Right lobe of liver (tissue), 6 donors: ENCODE results near the gene PTPA. TPM values are rescaled to one million over a fixed set of nuclear protein-coding genes. Genes with fewer than 3 reads are reported as not detected.
"Not testable (repeated sequence)": the region's sequence is repeated elsewhere in the genome, so short reads cannot be mapped to it uniquely, and the experiment has no call there.

Source experiments
- ATAC-seq, 4 donors: fragments of 200-7000 bp; cut with Tn5 transposase; one replicate each; pipeline ENCODE4 v1.9.1; 2020; ENCODE audit warnings: mild to moderate bottlenecking in 4 of 4, moderate library complexity in 4 of 4
- DNase-seq, 3 donors: peaks; one replicate each; pipeline ENCODE4 v3.0.0-alpha.2; 2020
- H3K27ac ChIP-seq, 3 donors: fragments of 200-600 bp; one replicate each; pipeline ENCODE4 v1.8.0; 2022
- H3K27me3 ChIP-seq, 2 donors: fragments of 200-600 bp; one replicate each; pipeline ENCODE4 v1.8.0; 2022
- H3K36me3 ChIP-seq, 4 donors: fragments of 200-600 bp; sonication (generic) in 1 of 4; one replicate each; pipeline versions ENCODE4 v1.5.1 to v1.8.0; 2017 to 2022; ENCODE audit warnings: control low read depth in 1 of 4
- H3K4me1 ChIP-seq, 4 donors: fragments of 200-600 bp; sonication (generic) in 1 of 4; one replicate each; pipeline versions ENCODE4 v1.5.1 to v1.8.0; 2017 to 2022; ENCODE audit warnings: control low read depth in 1 of 4
- H3K4me3 ChIP-seq, 3 donors: fragments of 200-600 bp; one replicate each; pipeline ENCODE4 v1.8.0; 2022
- H3K9me3 ChIP-seq, 4 donors: fragments of 200-600 bp; sonication (generic) in 1 of 4; one replicate each; pipeline versions ENCODE4 v1.5.1 to v1.8.0; 2017 to 2022; ENCODE audit warnings: control low read depth in 1 of 4
- POLR2A ChIP-seq: fragments of 450-650 bp; IDR thresholded peaks from one replicate; pipeline ENCODE4 v1.6.1; 2017; ENCODE audit warnings: antibody characterized with exemption, mild to moderate bottlenecking
- WGBS: methylation state at CpG from one replicate; pipeline ENCODE4 v1.1.6; 2018; ENCODE audit warnings: low coverage, low lambda C conversion rate; ENCODE audit not compliant: insufficient coverage; ENCODE audit errors: missing lambda C conversion rate; 5-methylcytosine and 5-hydroxymethylcytosine counted together
- intact Hi-C, 2 donors: fragments of 100-400 bp; cut with DNase I; formaldehyde crosslinking; loops; one replicate each; pipeline versions ENCODE4 v1.11.2 to v1.14.1; 2022
- total RNA-seq, 6 experiments: library from RNA; depleted of rRNA in 2 of 6; stranded (reverse); fragments of >200 nt in 2 of 6; fragmentation: NEBNext Ultra II Directional in 3 of 6; extraction: Animal tissue kit (Norgen Biotek cat#: 25700) in 3 of 6; gene quantifications; one replicate each; pipeline versions ENCODE4 v1.1.0 to v1.2.4, GENCODE V29; 2016 to 2023
- TF ChIP-seq, protein P1 (sequence below), 4 donors: fragments of 200-600 bp in 3 of 4; fragments of 450-650 bp in 1 of 4; IDR thresholded peaks; one replicate each; pipeline versions ENCODE4 v1.5.1 to v1.8.0; 2016 to 2022; ENCODE audit warnings: antibody characterized with exemption in 4 of 4, mild to moderate bottlenecking in 2 of 4
- donor health status: DM: no; HTN: yes; CAD: no.
- donor health status: DM: no; HTN: no; CAD: no.
- donor health status: DM: no; HTN: no; CAD: no.
- donor health status: DM: no; HTN: yes; CAD: no.
- donor health status: DM: no; HTN: yes; CAD: no.

PTPA gene
- total RNA-seq, 6 experiments from 2014 or later, result 55.4 to 123 (median 62.0) TPM

DNA sequence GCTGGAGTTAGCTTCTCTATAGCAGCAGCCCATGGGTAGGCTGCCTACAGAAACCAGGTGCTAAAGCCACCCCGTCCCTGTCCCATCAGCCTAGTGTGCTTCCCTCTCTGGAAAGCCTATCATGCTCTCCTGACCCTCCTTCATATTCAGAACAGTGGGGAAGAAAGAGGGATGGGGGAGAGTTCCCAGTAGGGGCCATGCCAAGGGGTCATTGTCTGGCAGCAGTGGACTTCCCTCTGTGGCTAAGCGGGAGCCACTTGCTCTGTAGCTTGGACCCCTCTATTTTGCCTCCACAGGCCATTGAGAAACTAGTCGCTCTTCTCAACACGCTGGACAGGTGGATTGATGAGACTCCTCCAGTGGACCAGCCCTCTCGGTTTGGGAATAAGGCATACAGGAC, 17.5 kb downstream of the PTPA start:
- Histone ChIP-seq H3K4me3 (no peak overlapping the region), H3K27me3 (no peaks in the 10 kb centered on the region), H3K9me3 (no peaks in the 10 kb centered on the region), H3K27ac (no peak overlapping the region), H3K4me1 (peaks cover 0 to 7% (median 0%) of the 10 kb centered on the region in 4 donors), H3K36me3 (peaks cover 0 to 19% (median 0%) of the 10 kb centered on the region in 4 donors)
- DNase-seq (no peak), ATAC-seq (no peak)
- WGBS, result 83% methylated on average over 2 of the region's 5 CpGs
- TF ChIP-seq, protein P1, sequence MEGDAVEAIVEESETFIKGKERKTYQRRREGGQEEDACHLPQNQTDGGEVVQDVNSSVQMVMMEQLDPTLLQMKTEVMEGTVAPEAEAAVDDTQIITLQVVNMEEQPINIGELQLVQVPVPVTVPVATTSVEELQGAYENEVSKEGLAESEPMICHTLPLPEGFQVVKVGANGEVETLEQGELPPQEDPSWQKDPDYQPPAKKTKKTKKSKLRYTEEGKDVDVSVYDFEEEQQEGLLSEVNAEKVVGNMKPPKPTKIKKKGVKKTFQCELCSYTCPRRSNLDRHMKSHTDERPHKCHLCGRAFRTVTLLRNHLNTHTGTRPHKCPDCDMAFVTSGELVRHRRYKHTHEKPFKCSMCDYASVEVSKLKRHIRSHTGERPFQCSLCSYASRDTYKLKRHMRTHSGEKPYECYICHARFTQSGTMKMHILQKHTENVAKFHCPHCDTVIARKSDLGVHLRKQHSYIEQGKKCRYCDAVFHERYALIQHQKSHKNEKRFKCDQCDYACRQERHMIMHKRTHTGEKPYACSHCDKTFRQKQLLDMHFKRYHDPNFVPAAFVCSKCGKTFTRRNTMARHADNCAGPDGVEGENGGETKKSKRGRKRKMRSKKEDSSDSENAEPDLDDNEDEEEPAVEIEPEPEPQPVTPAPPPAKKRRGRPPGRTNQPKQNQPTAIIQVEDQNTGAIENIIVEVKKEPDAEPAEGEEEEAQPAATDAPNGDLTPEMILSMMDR (IDR thresholded peaks at IDR 0.05), result no peak
- TF ChIP-seq POLR2A, result no peak
- intact Hi-C loops, result no loop called here

DNA sequence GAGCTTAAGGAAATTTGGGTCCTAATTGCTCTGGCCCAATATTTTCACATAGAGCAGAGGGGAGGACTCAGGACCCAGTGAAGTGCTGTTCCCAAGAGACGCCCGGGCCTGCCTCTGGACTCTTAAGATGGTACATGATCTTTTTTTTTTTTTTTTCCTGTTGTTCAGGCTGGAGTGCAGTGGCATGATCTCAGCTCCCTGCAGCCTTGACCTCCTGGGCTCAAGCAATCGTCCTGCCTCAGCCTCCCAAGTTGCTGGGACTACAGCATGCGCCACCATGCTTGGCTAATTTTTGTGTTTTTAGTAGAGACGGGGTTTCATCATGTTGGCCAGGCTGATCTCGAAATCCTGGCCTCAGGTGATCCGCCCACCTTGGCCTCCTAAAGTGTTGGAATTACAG, 19.1 kb downstream of the PTPA start:
- not testable (repeated sequence) for ATAC-seq
- 79% methylated on average over 4 of the region's 7 CpGs for WGBS
- peaks cover 0 to 18% (median under 1%) of the 10 kb centered on the region in 4 donors for H3K36me3 ChIP-seq

DNA sequence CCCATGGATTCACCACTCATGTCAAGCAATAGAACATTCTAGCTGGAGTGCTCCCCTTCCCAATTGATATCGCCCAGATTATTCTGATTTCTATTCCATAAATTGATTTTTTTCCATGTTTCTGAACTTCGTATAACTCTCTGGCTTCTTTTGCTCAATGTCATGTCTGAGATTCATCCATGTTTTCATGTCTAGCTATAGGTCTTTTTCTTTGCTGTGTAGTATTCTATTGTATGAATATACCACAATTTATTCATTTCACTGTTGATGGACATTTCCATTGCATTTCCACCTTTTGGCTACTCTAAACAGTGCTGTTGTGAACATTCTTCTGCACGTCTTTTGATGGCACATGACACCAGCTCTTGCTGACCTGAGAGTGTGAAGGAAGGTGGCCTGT, 19.6 kb downstream of the PTPA start:
- 50% methylated on average over 2 of the region's 3 CpGs for WGBS
- no peaks in the 10 kb centered on the region for H3K27me3 ChIP-seq
- DNase-seq, result no peak
- intact Hi-C loops, result loop anchor here in 1 of 2 donors (10.0 kb wide), 1 partner anchor 644 kb away; no protein-coding TSS in a partner anchor
- TF ChIP-seq POLR2A, result no peak
- TF ChIP-seq, protein P1 (IDR thresholded peaks at IDR 0.05), result no peak
- no peaks in the 10 kb centered on the region for H3K9me3 ChIP-seq
- H3K27ac ChIP-seq, result no peak overlapping the region
- ATAC-seq, result no peak
- H3K36me3 ChIP-seq, result peaks cover 0 to 23% (median 3%) of the 10 kb centered on the region in 4 donors
- H3K4me3 ChIP-seq, result no peak overlapping the region
- H3K4me1 ChIP-seq, result peaks cover 0 to 7% (median 0%) of the 10 kb centered on the region in 4 donors

More for the DNA sequence above, 19.1 kb downstream of the PTPA start:
- not testable (repeated sequence) for H3K4me3 ChIP-seq, H3K27me3 ChIP-seq, H3K4me1 ChIP-seq, DNase-seq, H3K9me3 ChIP-seq, H3K27ac ChIP-seq
- intact Hi-C loops, result loop anchor here in 1 of 2 donors (10.0 kb wide), 1 partner anchor 645 kb away; no protein-coding TSS in a partner anchor

DNA sequence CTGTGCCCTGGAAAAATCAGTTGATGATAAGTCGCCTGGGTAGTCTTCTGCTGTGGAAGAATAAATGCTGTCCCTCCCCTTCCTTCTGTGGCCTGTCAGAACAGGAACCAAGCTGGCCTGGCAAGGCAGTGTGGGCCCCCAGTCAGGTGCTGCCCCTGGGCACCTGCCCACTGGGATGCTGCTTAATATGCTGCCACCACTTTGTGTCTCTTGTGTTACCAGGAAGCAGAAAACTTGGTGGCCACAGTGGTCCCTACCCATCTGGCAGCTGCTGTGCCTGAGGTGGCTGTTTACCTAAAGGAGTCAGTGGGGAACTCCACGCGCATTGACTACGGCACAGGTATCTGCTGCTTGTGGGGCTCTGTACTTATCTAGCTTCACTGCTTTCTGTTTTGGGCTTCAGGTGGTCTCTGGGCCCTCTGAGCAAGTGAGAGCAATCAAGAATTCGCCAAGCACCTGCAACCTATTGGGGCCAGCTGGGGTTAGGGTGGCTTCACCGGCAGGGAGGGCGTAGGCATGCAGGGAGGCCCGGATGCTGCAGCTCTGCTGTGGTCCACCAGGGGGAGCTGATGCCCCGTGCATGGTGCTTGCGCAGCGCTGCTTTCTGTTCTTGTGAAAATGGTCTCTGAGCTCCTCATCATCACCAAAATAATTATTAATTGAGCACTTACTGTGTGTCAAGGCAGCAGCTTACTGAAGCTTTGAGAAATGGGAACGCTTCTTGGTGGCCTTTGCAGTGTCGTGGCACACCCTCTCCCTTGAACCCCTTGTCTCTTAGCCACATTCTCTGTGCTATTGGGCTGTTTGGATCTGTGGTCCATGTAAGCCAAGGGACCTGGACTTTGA, 20.3 kb downstream of the PTPA start:
- H3K27ac ChIP-seq, result no peak overlapping the region
- intact Hi-C loops, result loop anchor here in 1 of 2 donors (10.0 kb wide), 1 partner anchor 643 kb away; no protein-coding TSS in a partner anchor
- no peaks in the 10 kb centered on the region for H3K9me3 ChIP-seq
- peak; percentile 93 to 97 (median 94) for ATAC-seq
- peaks cover 0 to 7% (median 0%) of the 10 kb centered on the region in 4 donors for H3K4me1 ChIP-seq
- no peaks in the 10 kb centered on the region for H3K27me3 ChIP-seq
- WGBS, result 39% methylated on average over 5 of the region's 13 CpGs
- peaks cover 0 to 27% (median 3%) of the 10 kb centered on the region in 4 donors for H3K36me3 ChIP-seq
- DNase-seq, result peak; percentile 77 to 82 (median 81)
- TF ChIP-seq, protein P1 (IDR thresholded peaks at IDR 0.05), result peak; percentile 96 to 99 (median 98)
- TF ChIP-seq POLR2A, result no peak
- H3K4me3 ChIP-seq, result no peak overlapping the region

DNA sequence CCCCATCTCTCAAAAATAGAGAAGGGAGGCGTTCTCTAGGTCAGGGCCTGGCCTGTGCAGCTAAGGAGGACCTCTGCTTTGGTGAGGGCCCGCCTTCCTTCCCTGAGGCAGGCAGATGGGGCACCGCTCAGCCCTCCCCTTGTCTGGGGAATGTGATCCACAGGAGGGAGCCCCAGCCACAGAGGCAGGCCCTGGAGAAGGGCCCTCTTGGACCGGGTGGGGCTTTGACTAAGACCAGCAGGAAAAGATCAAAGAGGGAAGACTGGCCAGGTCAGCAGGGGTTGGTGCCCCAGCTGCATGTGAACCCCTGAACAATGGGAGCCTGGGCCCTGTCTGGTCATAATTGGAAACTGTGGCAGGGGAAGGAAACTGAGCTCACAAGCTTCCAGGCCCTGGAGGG, 21.9 kb downstream of the PTPA start:
- H3K9me3 ChIP-seq, result no peaks in the 10 kb centered on the region
- DNase-seq, result no peak
- peaks cover 0 to 18% (median 5%) of the 10 kb centered on the region in 4 donors for H3K4me1 ChIP-seq
- no peak for ATAC-seq
- WGBS, result 100% methylated on average over 1 of the region's 4 CpGs
- H3K36me3 ChIP-seq, result peaks cover 0 to 31% (median 3%) of the 10 kb centered on the region in 4 donors
- no peaks in the 10 kb centered on the region for H3K27me3 ChIP-seq
- H3K27ac ChIP-seq, result no peak overlapping the region
- no peak overlapping the region for H3K4me3 ChIP-seq
- intact Hi-C loops, result loop anchor here in 1 of 2 donors (10.0 kb wide), 1 partner anchor 642 kb away; no protein-coding TSS in a partner anchor
- TF ChIP-seq, protein P1 (IDR thresholded peaks at IDR 0.05), result no peak
- no peak for TF ChIP-seq POLR2A
